Breast epithelium (tissue), 4 donors: Measurements from ENCODE around the gene SACM1L. TPM values are rescaled to one million over a fixed set of nuclear protein-coding genes. Genes with fewer than 3 reads are reported as not detected.

ENCODE experiments used
- DNase-seq, 2 donors: peaks; one replicate each; pipeline ENCODE4 v3.0.0-alpha.2; 2019; ENCODE audit warnings: low spot score in 2 of 2
- H3K27ac ChIP-seq, 2 donors: fragments of 200-600 bp; sonication (generic) in 1 of 2; one replicate each; pipeline ENCODE4 v1.5.1; 2016 to 2019; ENCODE audit warnings: mild to moderate bottlenecking in 1 of 2
- H3K27me3 ChIP-seq, 2 donors: fragments of 200-600 bp; sonication (generic) in 1 of 2; one replicate each; pipeline versions ENCODE4 v1.5.1 to v1.6.0; 2017 to 2019; ENCODE audit warnings: control low read depth in 1 of 2, mild to moderate bottlenecking in 1 of 2
- H3K36me3 ChIP-seq: fragments of 200-600 bp; one replicate; pipeline ENCODE4 v1.5.1; 2019
- H3K4me1 ChIP-seq, 2 donors: fragments of 200-600 bp; sonication (generic); one replicate each; pipeline ENCODE4 v1.5.1; 2016 to 2019; ENCODE audit warnings: control low read depth in 1 of 2
- H3K4me3 ChIP-seq, 3 donors: fragments of 200-600 bp; sonication (generic); 1 replicate in 2 of 3; 2 replicates in 1 of 3; pipeline ENCODE4 v1.5.1; 2016 to 2019; ENCODE audit warnings: mild to moderate bottlenecking in 3 of 3, moderate library complexity in 2 of 3
- H3K9me3 ChIP-seq, 2 donors: fragments of 200-600 bp; sonication (generic) in 1 of 2; one replicate each; pipeline ENCODE4 v1.5.1; 2016 to 2019; ENCODE audit warnings: control low read depth in 1 of 2
- POLR2A ChIP-seq: fragments of 450-650 bp; IDR thresholded peaks from one replicate; pipeline ENCODE4 v1.6.1; 2016; ENCODE audit warnings: antibody characterized with exemption, mild to moderate bottlenecking, moderate library complexity
- POLR2AphosphoS5 ChIP-seq, 3 donors: sonication (generic); formaldehyde crosslinking; IDR thresholded peaks; one replicate each; pipeline ENCODE4 v1.6.1; 2017; ENCODE audit warnings: antibody characterized with exemption in 3 of 3
- intact Hi-C: fragments of 100-400 bp; cut with DNase I; formaldehyde crosslinking; loops from one replicate; pipeline ENCODE4 v1.15.1; 2023; ENCODE audit warnings: low total_unique reads
- total RNA-seq, 3 donors: library from RNA; depleted of rRNA; stranded (reverse); fragments of >200 nt; gene quantifications; one replicate each; pipeline ENCODE4 v1.1.0, GENCODE V29; 2016
- TF ChIP-seq, protein P1 (sequence below), 3 donors: fragments of 450-650 bp; IDR thresholded peaks; one replicate each; pipeline ENCODE4 v1.5.1; 2016 to 2017; ENCODE audit warnings: antibody characterized with exemption in 3 of 3, mild to moderate bottlenecking in 3 of 3, moderate library complexity in 3 of 3

SACM1L gene
- total RNA-seq, 3 donors from 2014 or later: 49.3 to 84.7 (median 61.3) TPM

DNA sequence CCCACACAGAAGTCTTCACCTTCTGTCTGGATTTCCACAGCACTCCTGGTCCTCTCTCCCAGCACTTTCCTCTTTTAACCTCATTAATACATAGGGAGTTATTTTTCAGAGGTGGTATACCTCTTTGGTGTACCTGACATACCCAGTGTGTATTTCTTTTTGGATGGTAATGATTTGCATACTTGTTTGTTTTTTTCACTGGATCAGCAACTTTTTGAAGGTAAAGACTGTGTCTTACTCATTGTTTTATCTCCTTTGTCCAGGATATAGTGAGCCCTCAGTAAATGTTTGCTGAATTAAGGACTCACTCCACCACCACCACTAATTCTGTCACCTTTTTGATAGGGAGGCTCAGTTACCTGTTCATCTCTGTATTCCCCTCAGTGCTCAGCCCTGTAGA, 52.1 kb downstream of the SACM1L start:
- Histone ChIP-seq H3K9me3 (no peaks in the 10 kb centered on the region), H3K27me3 (no peaks in the 10 kb centered on the region), H3K4me3 (no peak overlapping the region), H3K27ac (no peak overlapping the region), H3K4me1 (no peaks in the 10 kb centered on the region), H3K36me3 (peaks cover 4% of the 10 kb centered on the region)
- intact Hi-C loops: no loop called here
- no peak for TF ChIP-seq POLR2A
- no peak for TF ChIP-seq POLR2AphosphoS5 (IDR thresholded peaks at IDR 0.05)
- TF ChIP-seq, protein P1, sequence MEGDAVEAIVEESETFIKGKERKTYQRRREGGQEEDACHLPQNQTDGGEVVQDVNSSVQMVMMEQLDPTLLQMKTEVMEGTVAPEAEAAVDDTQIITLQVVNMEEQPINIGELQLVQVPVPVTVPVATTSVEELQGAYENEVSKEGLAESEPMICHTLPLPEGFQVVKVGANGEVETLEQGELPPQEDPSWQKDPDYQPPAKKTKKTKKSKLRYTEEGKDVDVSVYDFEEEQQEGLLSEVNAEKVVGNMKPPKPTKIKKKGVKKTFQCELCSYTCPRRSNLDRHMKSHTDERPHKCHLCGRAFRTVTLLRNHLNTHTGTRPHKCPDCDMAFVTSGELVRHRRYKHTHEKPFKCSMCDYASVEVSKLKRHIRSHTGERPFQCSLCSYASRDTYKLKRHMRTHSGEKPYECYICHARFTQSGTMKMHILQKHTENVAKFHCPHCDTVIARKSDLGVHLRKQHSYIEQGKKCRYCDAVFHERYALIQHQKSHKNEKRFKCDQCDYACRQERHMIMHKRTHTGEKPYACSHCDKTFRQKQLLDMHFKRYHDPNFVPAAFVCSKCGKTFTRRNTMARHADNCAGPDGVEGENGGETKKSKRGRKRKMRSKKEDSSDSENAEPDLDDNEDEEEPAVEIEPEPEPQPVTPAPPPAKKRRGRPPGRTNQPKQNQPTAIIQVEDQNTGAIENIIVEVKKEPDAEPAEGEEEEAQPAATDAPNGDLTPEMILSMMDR (IDR thresholded peaks at IDR 0.05): no peak
- no peak for DNase-seq

- Histone ChIP-seq H3K36me3 (peaks cover 4% of the 10 kb centered on the region), H3K27me3 (no peaks in the 10 kb centered on the region), H3K4me1 (no peaks in the 10 kb centered on the region), H3K9me3 (no peaks in the 10 kb centered on the region), H3K27ac (no peak overlapping the region), H3K4me3 (no peak overlapping the region)
- TF ChIP-seq POLR2AphosphoS5 (IDR thresholded peaks at IDR 0.05): no peak
- no peak for TF ChIP-seq POLR2A
- TF ChIP-seq, protein P1 (IDR thresholded peaks at IDR 0.05): no peak
- DNase-seq: no peak
- intact Hi-C loops: no loop called here
These were observed 52.7 kb downstream of the SACM1L start for GRCh38 chr3:45741742-45742460.

- Histone ChIP-seq H3K4me3 (no peak overlapping the region), H3K36me3 (peaks cover 4% of the 10 kb centered on the region)
These were observed 53.4 kb downstream of the SACM1L start for GRCh38 chr3:45742461-45743089.

GRCh38 chr3:45746165-45746776, 57.1 kb downstream of the SACM1L start:
- TF ChIP-seq, protein P1 (IDR thresholded peaks at IDR 0.05): no peak
- no peak for TF ChIP-seq POLR2AphosphoS5 (IDR thresholded peaks at IDR 0.05)
- intact Hi-C loops: no loop called here
- no peak overlapping the region for H3K27ac ChIP-seq
- H3K36me3 ChIP-seq: no peaks in the 10 kb centered on the region
- H3K27me3 ChIP-seq: no peaks in the 10 kb centered on the region
- no peaks in the 10 kb centered on the region for H3K9me3 ChIP-seq
- H3K4me1 ChIP-seq: no peaks in the 10 kb centered on the region
- no peak overlapping the region for H3K4me3 ChIP-seq
- DNase-seq: no peak

More at GRCh38 chr3:45742461-45743089, 53.4 kb downstream of the SACM1L start:
- no peaks in the 10 kb centered on the region for H3K27me3 ChIP-seq
- no peaks in the 10 kb centered on the region for H3K4me1 ChIP-seq
- H3K27ac ChIP-seq: no peak overlapping the region
- intact Hi-C loops: no loop called here
- DNase-seq: no peak
- H3K9me3 ChIP-seq: no peaks in the 10 kb centered on the region
- no peak for TF ChIP-seq POLR2AphosphoS5 (IDR thresholded peaks at IDR 0.05)
- no peak for TF ChIP-seq POLR2A
- TF ChIP-seq, protein P1 (IDR thresholded peaks at IDR 0.05): no peak
